HCT116 (cell line): ENCODE results near the gene COQ10B. TPM values are rescaled to one million over a fixed set of nuclear protein-coding genes. Genes with fewer than 3 reads are reported as not detected.

Experiments
- ATAC-seq: fragments of 200-7000 bp; cut with Tn5 transposase; 2 replicates; pipeline ENCODE4 v1.9.1; 2020; ENCODE audit warnings: mild to moderate bottlenecking, moderate library complexity
- BruUV-seq: library from RNA; stranded (reverse); fragments of 400-500 nt; replicated peaks from 2 replicates; lab custom pipeline; 2021; lab: Mats Ljungman, UMichigan
- CTCF ChIA-PET: fragments of 300-600 bp; sonication (Branson Sonifier 250); formaldehyde crosslinking; loops from one replicate; lab custom pipeline; 2021; ENCODE audit warnings: antibody characterized with exemption; lab: Charles Lee
- POLR2A ChIA-PET: fragments of 300-600, 350-600 bp; sonication (Branson Sonifier 250); formaldehyde crosslinking; loops from one replicate; lab custom pipeline; 2021; ENCODE audit warnings: antibody characterized with exemption; lab: Charles Lee
- RAD21 ChIA-PET, 2 experiments: fragments of 300-600 bp; sonication (Branson Sonifier 250); formaldehyde crosslinking; loops; one replicate each; lab custom pipeline; 2023; ENCODE audit warnings: low total read pairs in 2 of 2; ENCODE audit not compliant: uncharacterized antibody in 2 of 2, unreplicated experiment in 2 of 2, low non-redundant PET in 1 of 2; lab: Charles Lee
- DNase-seq: peaks from one replicate; pipeline ENCODE4 v3.0.0-alpha.2; 2010; ENCODE audit warnings: low read depth, low spot score
- H2AFZ ChIP-seq: fragments of 200-600 bp; shearing (Covaris generic), sonication (generic); 2 replicates; pipeline ENCODE4 v1.6.1; 2017; ENCODE audit warnings: low read depth, mixed run types, mixed read lengths, antibody characterized with exemption, low read length; ENCODE audit not compliant: poor library complexity, severe bottlenecking
- H3K27ac ChIP-seq: 2 replicates; pipeline ENCODE4 v1.5.1; 2012; ENCODE audit warnings: low read depth, low read length
- H3K27me3 ChIP-seq: fragments of 200-600 bp; sonication (generic); 2 replicates; pipeline ENCODE4 v1.6.1; 2016; ENCODE audit warnings: mixed run types, low read length, mixed read lengths; ENCODE audit not compliant: insufficient read depth
- H3K36me3 ChIP-seq, 2 experiments: fragments of 200-500 bp in 1 of 2; fragments of 200-600 bp in 1 of 2; sonication (Bioruptor generic) in 1 of 2; sonication (generic) in 1 of 2; 2 replicates each; pipeline versions ENCODE4 v1.5.1 to v1.6.1; 2014 to 2016; ENCODE audit warnings: low read length in 2 of 2, inconsistent platforms in 1 of 2, mixed read lengths in 1 of 2, mixed run types in 1 of 2; ENCODE audit not compliant: insufficient read depth in 2 of 2, control insufficient read depth in 1 of 2
- H3K4me1 ChIP-seq, 2 experiments: fragments of 200-600 bp in 1 of 2; sonication (generic) in 1 of 2; 2 replicates each; pipeline versions ENCODE4 v1.5.1 to v1.6.1; 2012 to 2017; ENCODE audit warnings: low read length in 2 of 2, inconsistent platforms in 1 of 2, mild to moderate bottlenecking in 1 of 2, mixed read lengths in 1 of 2, mixed run types in 1 of 2, moderate library complexity in 1 of 2; ENCODE audit not compliant: insufficient read depth in 2 of 2, control insufficient read depth in 1 of 2
- H3K4me2 ChIP-seq: fragments of 200-600 bp; sonication (generic); 2 replicates; pipeline ENCODE4 v1.6.1; 2017; ENCODE audit warnings: mixed run types, low read length, mixed read lengths
- H3K4me3 ChIP-seq, 2 experiments: fragments of 200-600 bp in 1 of 2; sonication (generic) in 1 of 2; replicated peaks in 1 of 2; 2 replicates each; pipeline ENCODE4 v1.5.1; 2011 to 2016; ENCODE audit warnings: low read length in 2 of 2, control low read depth in 1 of 2, low read depth in 1 of 2, mild to moderate bottlenecking in 1 of 2, mixed read lengths in 1 of 2, mixed run types in 1 of 2
- H3K79me2 ChIP-seq: fragments of 200-600 bp; sonication (generic); 2 replicates; pipeline ENCODE4 v1.6.1; 2017; ENCODE audit warnings: mild to moderate bottlenecking, mixed run types, low read length, moderate library complexity, mixed read lengths; ENCODE audit not compliant: insufficient read depth
- H3K9ac ChIP-seq: fragments of 200-600 bp; sonication (generic); 2 replicates; pipeline ENCODE4 v1.6.1; 2016; ENCODE audit warnings: low read length, mixed read lengths
- H3K9me2 ChIP-seq: fragments of 200-600 bp; sonication (generic), shearing (Covaris generic); 2 replicates; pipeline ENCODE4 v1.6.1; 2017; ENCODE audit warnings: mixed run types, mild to moderate bottlenecking, moderate library complexity; ENCODE audit not compliant: insufficient read depth
- H3K9me3 ChIP-seq, 2 experiments: fragments of 200-500 bp in 1 of 2; fragments of 200-600 bp in 1 of 2; sonication (Bioruptor generic) in 1 of 2; sonication (generic) in 1 of 2; 2 replicates each; pipeline ENCODE4 v1.6.1; 2014 to 2017; ENCODE audit warnings: low read length in 2 of 2, mixed read lengths in 2 of 2, inconsistent platforms in 1 of 2, low read depth in 1 of 2, mild to moderate bottlenecking in 1 of 2, mixed run types in 1 of 2, moderate library complexity in 1 of 2; ENCODE audit not compliant: control insufficient read depth in 1 of 2, insufficient read depth in 1 of 2
- H4K20me1 ChIP-seq: fragments of 200-600 bp; sonication (generic), shearing (Covaris generic); 2 replicates; pipeline ENCODE4 v1.6.1; 2017; ENCODE audit warnings: mixed run types, mild to moderate bottlenecking, moderate library complexity; ENCODE audit not compliant: insufficient read depth
- ATF3 ChIP-seq: IDR thresholded peaks from 2 replicates; pipeline ENCODE4 v1.6.1; 2012
- CBX3 ChIP-seq: IDR thresholded peaks from 2 replicates; pipeline ENCODE4 v1.6.1; 2012; ENCODE audit warnings: low read depth
- CTCF ChIP-seq, 3 experiments: fragments of 200-600 bp in 1 of 3; sonication (generic) in 1 of 3; IDR thresholded peaks in 2 of 3; conservative IDR thresholded peaks in 1 of 3; 2 replicates each; pipeline ENCODE4 v1.5.1; 2012 to 2017; ENCODE audit warnings: low read depth in 2 of 3, low read length in 2 of 3, antibody characterized with exemption in 1 of 3, borderline replicate concordance in 1 of 3, control low read depth in 1 of 3, mild to moderate bottlenecking in 1 of 3, mixed read lengths in 1 of 3, mixed run types in 1 of 3, moderate library complexity in 1 of 3; ENCODE audit not compliant: insufficient read depth in 1 of 3
- EZH2 ChIP-seq: fragments of 200-600 bp; sonication (generic); IDR thresholded peaks from 2 replicates; pipeline ENCODE4 v1.6.1; 2017; ENCODE audit warnings: antibody characterized with exemption, mixed run types
- FOSL1 ChIP-seq: IDR thresholded peaks from 2 replicates; pipeline ENCODE4 v1.6.1; 2012; ENCODE audit warnings: low read depth
- MAX ChIP-seq: IDR thresholded peaks from 2 replicates; pipeline ENCODE4 v1.6.1; 2012
- POLR2A ChIP-seq: IDR thresholded peaks from 2 replicates; pipeline ENCODE4 v1.7.0; 2011; ENCODE audit warnings: borderline replicate concordance; ENCODE audit not compliant: insufficient read depth, insufficient read length; ENCODE audit errors: extremely low read depth
- SIN3A ChIP-seq: IDR thresholded peaks from 2 replicates; pipeline ENCODE4 v1.6.1; 2012; ENCODE audit warnings: low read depth
- SP1 ChIP-seq: IDR thresholded peaks from 2 replicates; pipeline ENCODE4 v1.6.1; 2012; ENCODE audit warnings: low read depth
- TCF7L2 ChIP-seq: IDR thresholded peaks from 2 replicates; pipeline ENCODE4 v1.7.0; 2011; ENCODE audit warnings: borderline replicate concordance, inconsistent platforms; ENCODE audit not compliant: insufficient read depth, insufficient read length; ENCODE audit errors: extremely low read depth
- YY1 ChIP-seq: IDR thresholded peaks from 2 replicates; pipeline ENCODE4 v1.6.1; 2011; ENCODE audit warnings: low read length, low read depth, moderate library complexity, mild to moderate bottlenecking; ENCODE audit not compliant: insufficient replicate concordance; ENCODE audit errors: extremely low read depth
- ZFX ChIP-seq: fragments of 450-650 bp; IDR thresholded peaks from 2 replicates; pipeline ENCODE4 v1.6.1; 2017
- intact Hi-C: fragments of 100-400 bp; cut with micrococcal nuclease; formaldehyde crosslinking; loops from 2 replicates; pipeline ENCODE4 v1.10.0; 2022
- total RNA-seq: library from RNA; stranded (reverse); gene quantifications from one replicate; pipeline ENCODE4 v1.2.1, GENCODE V29; 2021; ENCODE audit not compliant: unreplicated experiment

The COQ10B gene
- total RNA-seq, 1 experiment from 2014 or later, result 20.4 TPM

DNA sequence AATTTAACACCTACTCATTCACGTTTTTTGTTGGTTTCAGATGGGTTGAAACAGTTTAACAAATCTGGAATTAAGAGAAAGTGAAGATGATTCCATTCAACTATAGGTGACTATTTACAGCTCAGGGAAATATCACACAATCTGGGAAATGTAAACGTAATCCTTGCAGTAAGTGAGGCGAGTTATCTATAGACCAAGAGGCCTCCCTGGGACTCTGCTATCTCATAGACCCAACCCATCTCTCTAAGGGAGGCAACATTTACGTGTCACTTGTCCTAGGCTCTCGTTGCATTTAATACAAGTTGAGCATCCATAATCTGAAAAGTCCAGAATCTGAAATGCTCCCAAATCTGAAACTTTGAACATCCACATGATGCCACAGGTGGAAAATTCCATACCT is 60.6 kb downstream of the COQ10B start:
- no peaks in the 10 kb centered on the region for H3K9me2 ChIP-seq
- DNase-seq (no peak), ATAC-seq (no peak)
- no peak overlapping the region for H3K4me2 ChIP-seq
- H3K9me3 ChIP-seq, result no peaks in the 10 kb centered on the region
- POLR2A ChIA-PET, result no interaction called here
- peaks cover 10 to 17% of the 10 kb centered on the region in 2 experiments; a peak in 3 of 4 replicates for H3K4me1 ChIP-seq
- H3K27ac ChIP-seq, result no peak overlapping the region
- no peak overlapping the region for H2AFZ ChIP-seq
- CTCF ChIA-PET, result no interaction called here
- H3K79me2 ChIP-seq, result peaks cover 28% of the 10 kb centered on the region
- no peak for TF ChIP-seq SIN3A
- TF ChIP-seq YY1, result no peak
- no peak for TF ChIP-seq FOSL1
- TF ChIP-seq ATF3, result no peak
- TF ChIP-seq CTCF (IDR thresholded peaks at IDR 0.05 in 2 of 3, conservative IDR thresholded peaks at IDR 0.05 in 1 of 3; ENCODE audit: borderline replicate concordance in 1 of 3, insufficient read depth in 1 of 3, low read depth in 2 of 3, low read length in 2 of 3), result no peak
- no peak for TF ChIP-seq CBX3
- TF ChIP-seq ZFX, result no peak
- no peak for TF ChIP-seq TCF7L2
- TF ChIP-seq MAX, result no peak
- no peak for TF ChIP-seq EZH2
- TF ChIP-seq SP1, result no peak
- TF ChIP-seq POLR2A, result no peak
- TF ChIP-seq, all 23 proteins: peak for 0
- BruUV-seq, result no TSS peak
- Histone ChIP-seq H4K20me1 (no peaks in the 10 kb centered on the region), H3K36me3 (no peaks in the 10 kb centered on the region), H3K9ac (no peak overlapping the region), H3K27me3 (no peaks in the 10 kb centered on the region), H3K4me3 (no peak overlapping the region)
- RAD21 ChIA-PET, result no interaction called here
- intact Hi-C loops, result no loop called here
